ENCODE results near the gene PDZD2.

DNA sequence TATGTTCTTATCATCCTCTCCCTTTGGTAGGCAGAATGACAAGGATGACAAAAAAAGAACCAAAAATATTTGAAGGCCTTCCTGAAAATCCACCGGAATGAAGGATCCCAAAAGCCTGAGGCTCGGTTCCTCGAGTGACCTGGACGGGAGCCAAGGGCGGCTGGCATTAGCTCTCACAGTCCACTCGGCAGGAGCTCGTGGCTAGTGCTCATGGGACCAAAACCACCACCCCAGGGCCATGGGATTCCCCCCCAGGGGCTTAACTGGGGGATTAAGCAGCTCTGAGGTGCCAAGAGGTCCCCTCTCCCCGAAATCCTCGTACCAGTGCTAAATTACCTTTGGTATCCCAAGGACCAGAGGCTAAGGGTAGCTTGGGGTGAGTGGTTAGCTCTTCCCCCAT, 586 bp upstream of the PDZD2 start:
- TF ChIP-seq, protein P1, sequence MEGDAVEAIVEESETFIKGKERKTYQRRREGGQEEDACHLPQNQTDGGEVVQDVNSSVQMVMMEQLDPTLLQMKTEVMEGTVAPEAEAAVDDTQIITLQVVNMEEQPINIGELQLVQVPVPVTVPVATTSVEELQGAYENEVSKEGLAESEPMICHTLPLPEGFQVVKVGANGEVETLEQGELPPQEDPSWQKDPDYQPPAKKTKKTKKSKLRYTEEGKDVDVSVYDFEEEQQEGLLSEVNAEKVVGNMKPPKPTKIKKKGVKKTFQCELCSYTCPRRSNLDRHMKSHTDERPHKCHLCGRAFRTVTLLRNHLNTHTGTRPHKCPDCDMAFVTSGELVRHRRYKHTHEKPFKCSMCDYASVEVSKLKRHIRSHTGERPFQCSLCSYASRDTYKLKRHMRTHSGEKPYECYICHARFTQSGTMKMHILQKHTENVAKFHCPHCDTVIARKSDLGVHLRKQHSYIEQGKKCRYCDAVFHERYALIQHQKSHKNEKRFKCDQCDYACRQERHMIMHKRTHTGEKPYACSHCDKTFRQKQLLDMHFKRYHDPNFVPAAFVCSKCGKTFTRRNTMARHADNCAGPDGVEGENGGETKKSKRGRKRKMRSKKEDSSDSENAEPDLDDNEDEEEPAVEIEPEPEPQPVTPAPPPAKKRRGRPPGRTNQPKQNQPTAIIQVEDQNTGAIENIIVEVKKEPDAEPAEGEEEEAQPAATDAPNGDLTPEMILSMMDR (IDR thresholded peaks at IDR 0.05) = no peak
- no peak for TF ChIP-seq POLR2A (IDR thresholded peaks at IDR 0.05)
